Germinal center (tissue), 1 donor: ENCODE data around the gene STIL.
"Not testable (repeated sequence)": the region's sequence is repeated elsewhere in the genome, so short reads cannot be mapped to it uniquely, and the experiment has no call there.

Source experiments
- DNase-seq: peaks from one replicate; pipeline ENCODE4 v3.0.0; 2012; ENCODE audit warnings: mixed read lengths, low spot score

The STIL gene

GRCh38 chr1:47319968-47320367, 6.0 kb upstream of the STIL start:
- not testable (repeated sequence) for DNase-seq

- DNase-seq = no peak
Observed at GRCh38 chr1:47317841-47318240, 3.9 kb upstream of the STIL start.

DNA sequence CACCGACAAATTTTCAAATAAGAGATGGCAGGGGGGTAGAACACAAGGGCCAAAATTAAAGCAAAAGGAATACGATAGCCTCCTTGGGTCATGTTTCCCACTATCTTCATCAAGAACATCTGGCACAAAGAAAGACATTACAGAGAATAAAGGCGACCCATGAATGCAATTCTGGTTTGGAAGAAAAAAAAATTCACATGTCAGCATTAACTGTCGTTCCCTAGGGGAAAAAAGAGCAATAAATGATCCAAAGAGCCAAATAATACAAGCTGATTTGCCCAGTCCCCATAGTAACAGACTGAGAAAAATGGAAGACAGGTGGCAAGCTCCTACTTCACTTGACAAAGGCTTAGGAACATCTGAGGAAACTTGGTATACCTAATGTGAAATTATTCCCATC, 4.5 kb downstream of the STIL start:
- no peak for DNase-seq

- DNase-seq = no peak
Observed at GRCh38 chr1:47302472-47302871, 11.5 kb downstream of the STIL start.

DNA sequence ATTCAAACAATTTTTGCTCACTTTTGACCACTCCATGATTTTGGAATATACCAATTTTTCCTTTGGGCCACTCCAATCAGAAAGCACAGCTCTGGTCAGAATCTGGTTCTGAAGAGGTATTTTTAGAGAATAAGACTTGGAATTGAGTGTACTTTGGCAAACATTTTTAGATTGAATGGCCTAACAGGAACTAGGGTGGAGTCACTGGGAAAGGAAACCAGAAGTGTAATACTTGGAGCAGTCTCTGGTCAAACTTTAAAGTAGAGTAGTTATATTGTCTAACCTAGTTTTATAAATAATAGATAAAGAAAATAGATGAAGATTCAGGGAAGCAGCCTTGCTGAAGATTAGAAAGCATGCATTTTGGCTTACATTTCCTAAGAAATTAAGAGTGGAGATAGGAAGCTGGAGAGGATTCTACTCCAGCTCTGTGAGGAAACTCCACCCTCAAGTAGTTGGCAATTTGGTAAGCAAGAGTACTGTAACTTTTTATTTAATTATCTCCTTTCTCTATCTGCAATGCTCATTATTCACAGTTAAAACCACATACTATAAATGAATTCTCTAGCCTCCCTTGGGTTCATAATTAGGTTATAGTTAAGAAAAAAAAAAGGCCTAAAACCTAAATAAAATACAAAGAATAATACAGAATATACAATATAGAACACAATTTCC, 15.8 kb downstream of the STIL start:
- DNase-seq = no peak

- no peak for DNase-seq
Observed at GRCh38 chr1:47295579-47295978, 18.4 kb downstream of the STIL start.

DNA sequence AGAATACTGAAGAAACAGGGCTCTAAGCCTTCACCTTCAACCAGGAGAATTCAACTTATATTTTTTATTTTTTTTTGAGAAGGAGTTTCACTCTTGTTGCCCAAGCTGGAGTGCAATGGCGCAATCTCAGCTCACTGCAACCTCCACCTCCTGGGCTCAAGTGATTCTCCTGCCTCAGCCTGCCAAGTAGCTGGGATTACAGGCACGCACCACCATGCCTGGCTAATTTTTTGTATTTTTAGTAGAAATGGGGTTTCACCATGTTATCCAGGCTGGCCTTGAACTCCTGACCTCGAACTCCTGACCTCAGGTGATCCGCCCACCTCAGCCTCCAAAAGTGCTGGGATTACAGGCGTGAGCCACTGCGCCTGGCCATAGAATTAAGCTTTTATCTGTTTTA, 19.1 kb downstream of the STIL start:
- not testable (repeated sequence) for DNase-seq

DNA sequence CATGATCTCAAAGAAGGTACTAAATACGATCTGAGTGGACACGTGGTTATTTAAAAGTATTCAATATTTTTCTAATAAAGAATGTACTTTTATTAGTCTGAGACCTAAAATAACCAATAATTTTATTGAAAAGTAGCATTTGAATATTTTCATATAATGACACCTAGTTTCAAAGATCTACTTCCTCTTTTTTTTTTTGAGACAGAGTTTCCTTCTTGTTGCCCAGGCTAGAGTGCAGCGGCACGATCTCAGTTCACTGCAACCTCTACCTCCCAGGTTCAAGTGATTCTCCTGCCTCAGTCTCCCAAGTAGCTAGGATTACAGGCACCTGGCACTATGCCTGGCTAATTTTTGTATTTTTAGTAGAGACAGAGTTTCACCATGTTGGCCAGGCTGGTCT, 25.8 kb downstream of the STIL start:
- DNase-seq = not testable (repeated sequence)

- DNase-seq = no peak
Observed at GRCh38 chr1:47280142-47280541, 33.8 kb downstream of the STIL start.

DNA sequence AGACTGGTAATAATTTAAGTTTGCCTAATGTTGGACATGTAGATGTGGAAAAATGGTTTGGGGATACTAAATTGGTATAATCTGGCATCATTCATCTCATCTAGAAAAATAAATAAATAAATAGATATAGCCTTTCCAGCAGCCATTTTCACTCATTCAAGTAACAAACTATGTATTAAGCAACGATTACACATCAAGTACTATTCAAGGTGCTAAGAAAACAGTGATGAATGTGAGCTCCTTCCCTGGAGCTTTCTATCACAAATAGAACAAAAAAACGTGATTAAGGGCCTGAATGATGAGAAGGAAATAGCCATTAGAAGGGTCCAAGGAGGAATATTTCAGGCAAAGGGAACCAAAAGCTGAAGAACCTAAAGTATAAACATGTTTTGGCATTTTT, 37.1 kb downstream of the STIL start:
- DNase-seq = no peak

- DNase-seq = not testable (repeated sequence)
Observed at GRCh38 chr1:47275811-47276210, 38.1 kb downstream of the STIL start.

GRCh38 chr1:47265529-47265928, 48.4 kb downstream of the STIL start:
- not testable (repeated sequence) for DNase-seq

DNA sequence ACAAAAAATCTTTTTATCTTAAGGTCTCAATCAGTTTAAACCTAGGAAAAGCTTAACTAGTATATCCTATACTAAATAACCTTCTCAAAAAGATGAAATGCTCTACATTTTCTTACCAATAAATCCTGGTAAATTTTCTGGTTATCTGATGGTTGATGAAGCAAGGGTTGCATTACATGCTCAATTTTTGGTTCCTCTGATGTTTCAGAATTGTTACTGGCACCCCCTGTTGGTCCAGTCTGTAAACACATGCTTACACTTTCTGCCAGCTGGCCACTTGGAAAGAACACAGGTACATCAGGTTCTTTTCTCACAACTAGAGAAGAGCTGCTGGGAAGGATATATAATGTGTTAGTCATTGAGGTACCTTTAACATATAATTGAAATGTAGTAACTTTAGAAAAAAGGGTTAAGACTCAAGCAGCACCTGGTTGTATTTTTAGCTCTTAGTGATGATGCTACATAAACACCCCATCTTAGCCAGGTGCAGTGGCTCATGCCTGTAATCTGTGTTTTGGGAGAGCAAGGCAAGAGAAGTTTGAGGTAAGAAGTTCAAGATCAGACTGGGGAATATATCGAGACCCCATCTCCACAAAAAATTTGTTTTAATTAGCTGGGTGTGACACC, 51.0 kb downstream of the STIL start:
- DNase-seq = peak; percentile 47

GRCh38 chr1:47257224-47257623, 56.7 kb downstream of the STIL start:
- no peak for DNase-seq

DNA sequence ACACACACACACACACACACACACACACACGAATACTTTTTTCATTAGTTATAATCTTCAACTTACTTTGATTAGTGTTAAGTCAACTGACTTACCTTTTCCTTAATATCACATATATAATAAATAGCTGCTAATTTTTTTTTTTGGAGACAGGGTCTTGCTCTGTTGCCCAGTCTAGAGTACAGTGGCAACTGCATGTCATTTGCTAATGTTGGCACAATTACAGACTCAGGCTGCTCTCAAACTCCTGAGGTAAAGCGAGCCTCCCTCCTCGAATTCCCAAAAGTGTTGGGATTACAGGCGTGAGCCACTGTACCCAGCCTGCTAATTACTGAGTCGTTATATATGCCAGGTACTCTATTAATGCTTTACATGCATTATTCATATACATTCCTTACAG, 61.2 kb downstream of the STIL start:
- no peak for DNase-seq

DNA sequence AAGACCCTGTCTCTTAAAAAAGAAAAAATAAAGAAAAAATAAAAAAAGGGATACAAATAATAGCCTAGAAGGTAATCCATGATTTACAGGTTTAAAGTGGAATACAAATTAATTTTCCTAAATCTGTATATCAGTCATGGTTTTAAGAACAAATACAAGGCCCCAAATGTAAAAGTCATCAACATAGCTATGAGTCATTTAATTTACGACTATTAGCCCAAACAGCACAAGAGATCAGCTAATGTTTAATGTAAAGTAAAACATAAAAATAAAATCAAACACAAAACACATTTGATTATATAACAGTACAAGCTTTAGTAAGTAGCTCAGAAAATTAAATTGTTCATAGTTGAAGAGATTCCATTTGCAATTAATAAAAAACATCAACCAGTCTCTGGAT, 61.6 kb downstream of the STIL start:
- DNase-seq = no peak

DNA sequence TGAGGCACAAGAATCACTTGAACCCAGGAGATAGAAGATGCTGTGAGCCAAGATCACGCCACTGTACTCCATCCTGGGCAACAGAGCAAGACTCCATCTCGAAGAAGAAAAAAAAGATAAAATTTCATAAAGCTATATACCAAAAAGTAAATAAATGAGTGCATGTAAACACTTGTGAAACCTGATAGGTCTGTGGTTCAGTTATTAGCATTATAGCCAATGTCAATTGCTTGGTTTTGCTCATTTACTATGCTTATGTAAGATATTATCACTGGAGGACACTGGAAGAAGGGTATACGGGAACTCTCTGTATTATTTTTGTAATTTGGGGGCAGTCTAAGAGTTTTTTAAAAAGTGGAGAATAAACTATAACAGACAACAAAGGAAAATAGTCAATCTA, 64.2 kb downstream of the STIL start:
- no peak for DNase-seq

DNA sequence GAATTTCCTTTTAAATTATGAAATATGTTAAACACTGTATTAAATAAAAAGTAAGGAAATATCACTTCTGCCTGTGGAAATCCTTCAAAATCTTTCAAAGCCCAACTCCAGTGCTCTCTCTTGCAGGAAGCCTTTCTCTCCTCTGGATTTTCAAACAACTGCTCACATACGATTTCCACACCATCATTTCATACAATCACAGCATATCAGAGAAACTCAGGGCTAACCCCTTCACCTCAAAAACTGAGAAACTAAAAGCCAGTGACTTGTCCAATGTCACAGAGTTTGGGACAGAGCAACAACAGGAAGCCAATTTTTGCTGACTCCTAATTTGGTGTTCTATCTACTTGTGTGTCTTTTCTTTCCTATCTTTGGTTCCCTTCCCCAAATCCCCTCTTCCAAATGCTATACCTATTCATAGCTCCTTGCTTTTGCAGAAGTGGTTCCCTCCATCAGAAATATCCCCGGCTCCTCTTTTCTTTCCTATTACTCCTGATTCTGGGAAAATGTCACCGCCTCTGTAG, 69.5 kb downstream of the STIL start:
- no peak for DNase-seq

- DNase-seq = no peak
Observed at GRCh38 chr1:47243910-47244309, 70.0 kb downstream of the STIL start.

DNA sequence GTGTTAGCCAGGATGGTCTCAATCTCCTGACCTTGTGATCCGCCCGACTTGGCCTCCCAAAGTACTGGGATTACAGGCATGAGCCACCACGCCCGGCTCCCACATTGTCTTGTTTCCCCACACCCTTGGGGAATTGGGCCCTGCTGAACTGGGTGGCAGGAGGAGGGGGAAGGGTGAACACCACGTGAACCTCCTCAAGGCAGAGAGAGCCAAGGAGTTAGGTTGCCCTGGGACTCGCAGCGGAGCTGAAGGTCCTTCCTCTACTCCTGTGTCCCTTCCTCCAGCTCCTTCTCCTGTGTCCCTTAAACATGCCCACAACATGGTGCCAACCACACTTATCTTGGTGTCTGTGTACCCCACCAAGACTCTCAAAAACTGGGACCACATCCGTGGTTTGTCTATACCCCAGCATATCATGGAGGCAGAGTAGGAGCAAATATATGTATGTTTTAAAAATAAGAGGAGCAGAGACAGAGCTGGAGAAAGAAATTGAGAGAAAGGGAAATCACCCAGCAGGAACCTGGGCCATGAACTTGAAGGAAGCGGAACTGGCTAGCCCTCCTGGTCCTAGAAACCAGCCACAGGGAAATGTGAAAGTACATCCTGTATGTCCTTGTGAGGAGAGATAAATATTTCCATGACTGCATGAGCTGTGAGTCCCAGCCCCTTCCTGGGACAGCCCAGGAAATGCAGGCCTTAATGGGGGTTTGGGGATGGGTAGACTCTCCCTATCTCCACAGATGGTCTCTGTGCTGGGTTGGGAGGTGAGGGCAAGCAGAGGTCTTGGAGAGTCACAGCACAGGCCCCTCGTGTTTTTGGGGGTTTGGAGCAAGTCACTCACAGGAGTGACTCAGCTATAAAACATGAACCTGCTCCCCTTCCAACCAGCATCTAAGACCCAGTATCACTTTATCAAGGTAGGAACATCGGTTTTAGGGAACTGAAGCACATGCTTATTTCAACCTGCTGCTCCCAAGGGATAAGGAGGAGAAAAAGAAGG, 72.5 kb downstream of the STIL start:
- no peak for DNase-seq

DNA sequence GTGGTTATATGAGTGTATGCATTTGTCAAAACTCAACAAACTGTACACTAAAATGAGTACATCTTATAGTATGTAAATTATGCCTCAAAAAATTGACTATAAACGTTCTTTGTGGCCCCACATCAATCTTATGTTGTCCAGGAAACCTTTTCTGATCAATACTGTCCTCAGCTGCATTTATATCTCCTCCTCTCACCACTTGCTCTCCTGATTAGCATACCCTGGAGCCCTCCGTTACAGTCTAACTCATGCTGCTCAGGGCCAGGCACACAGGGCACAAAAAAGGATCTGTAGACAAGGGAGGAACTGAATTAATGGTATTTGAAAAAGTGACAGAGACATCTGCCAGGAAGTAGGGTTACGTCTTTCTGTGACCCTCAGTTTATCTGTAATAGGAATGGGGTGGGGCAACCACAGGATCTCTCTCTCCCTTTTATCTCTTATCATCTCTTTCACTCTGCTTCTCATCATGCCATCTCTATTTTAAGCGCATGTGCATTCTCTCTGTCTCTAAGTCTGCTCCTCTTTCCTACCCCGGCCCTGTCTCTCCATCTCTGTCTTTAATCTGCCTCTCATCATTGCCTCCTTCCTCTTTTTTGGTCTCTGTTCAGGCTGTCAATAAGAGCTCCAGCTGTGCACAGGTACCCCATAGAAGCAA, 74.9 kb downstream of the STIL start:
- DNase-seq = no peak

DNA sequence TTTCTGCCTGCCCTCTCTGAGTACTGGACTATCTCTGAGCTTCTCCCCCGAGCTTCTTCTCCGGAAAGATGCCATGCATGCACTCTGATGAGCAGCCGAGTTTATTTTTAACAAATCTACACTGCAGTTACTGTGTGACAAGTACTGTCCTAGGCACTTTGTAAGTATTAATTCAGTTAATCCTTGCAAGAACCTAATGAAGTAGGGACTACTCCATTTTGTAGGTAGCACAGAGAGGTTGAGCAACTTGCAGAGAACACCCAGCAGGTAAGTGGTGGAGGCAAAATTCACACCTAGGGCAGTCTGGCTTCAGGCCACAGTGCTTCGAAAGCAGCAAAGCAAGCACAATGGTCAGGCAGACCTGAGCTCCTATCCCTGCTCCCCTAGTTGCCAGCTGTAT, 78.1 kb downstream of the STIL start:
- DNase-seq = no peak
